Activated B cell treated with CpG ODN at 0.5 μM for 24 hours (primary cell): ENCODE measurements around the gene CMIP. TPM values are rescaled to one million over a fixed set of nuclear protein-coding genes. Genes with fewer than 3 reads are reported as not detected.

Experiments
- ATAC-seq: fragments of 200-7000 bp; cut with Tn5 transposase; one replicate; pipeline ENCODE4 v1.10.0; 2021; ENCODE audit warnings: low read depth, mild to moderate bottlenecking, moderate library complexity
- CTCF ChIA-PET: fragments of 350-600 bp; sonication (Branson Sonifier 250); formaldehyde crosslinking; loops from one replicate; lab custom pipeline; 2021; ENCODE audit warnings: antibody characterized with exemption; lab: Charles Lee
- POLR2A ChIA-PET: fragments of 350-600 bp; sonication (Branson Sonifier 250); formaldehyde crosslinking; loops from one replicate; lab custom pipeline; 2021; ENCODE audit warnings: antibody characterized with exemption; lab: Charles Lee
- DNase-seq: peaks from one replicate; pipeline ENCODE4 v3.0.0; 2022
- H3K27ac Mint-ChIP-seq: one replicate; pipeline ENCODE4 v1.8.0; 2020; ENCODE audit warnings: mixed read lengths
- H3K27me3 Mint-ChIP-seq: one replicate; pipeline ENCODE4 v1.8.0; 2021; ENCODE audit warnings: mixed read lengths
- H3K36me3 Mint-ChIP-seq: one replicate; pipeline ENCODE4 v1.8.0; 2021; ENCODE audit warnings: low read depth, mixed read lengths
- H3K4me1 Mint-ChIP-seq: one replicate; pipeline ENCODE4 v1.8.0; 2021; ENCODE audit warnings: mixed read lengths
- H3K4me3 Mint-ChIP-seq: one replicate; pipeline ENCODE4 v1.8.0; 2020; ENCODE audit warnings: mild to moderate bottlenecking, mixed read lengths
- H3K9me3 Mint-ChIP-seq: one replicate; pipeline ENCODE4 v1.8.0; 2020; ENCODE audit warnings: mixed read lengths
- CTCF ChIP-seq: fragments of 200-600 bp; IDR thresholded peaks from one replicate; pipeline ENCODE4 v1.8.0; 2022; ENCODE audit warnings: antibody characterized with exemption, mild to moderate bottlenecking
- intact Hi-C: fragments of 100-400 bp; cut with micrococcal nuclease; formaldehyde crosslinking; loops from one replicate; pipeline ENCODE4 v1.15.1; 2024
- total RNA-seq: library from RNA; stranded (reverse); gene quantifications from 2 replicates; pipeline ENCODE4 v1.2.3, GENCODE V29; 2022

Gene CMIP
- total RNA-seq, 1 donor from 2014 or later = 76.3 TPM

GRCh38 chr16:81633680-81634379 is 189.2 kb downstream of the CMIP start:
- ChIA-PET POLR2A (interaction anchor here (0.7 kb wide), 1 partner anchor 96 kb away, joined by 3 read pairs; no protein-coding TSS in a partner anchor), CTCF (no interaction called here)
- no peak for ATAC-seq
- H3K36me3 Mint-ChIP-seq = peaks cover 9% of the 10 kb centered on the region
- H3K4me3 Mint-ChIP-seq = no peak overlapping the region
- no peak for DNase-seq
- H3K27me3 Mint-ChIP-seq = no peaks in the 10 kb centered on the region
- intact Hi-C loops = no loop called here
- TF ChIP-seq CTCF = no peak
- H3K4me1 Mint-ChIP-seq = peaks cover 23% of the 10 kb centered on the region
- H3K9me3 Mint-ChIP-seq = no peaks in the 10 kb centered on the region
- H3K27ac Mint-ChIP-seq = no peak overlapping the region

GRCh38 chr16:81634380-81635062 is 189.9 kb downstream of the CMIP start:
- no peak for TF ChIP-seq CTCF
- Mint-ChIP-seq H3K27me3 (no peaks in the 10 kb centered on the region), H3K27ac (no peak overlapping the region), H3K4me1 (peaks cover 21% of the 10 kb centered on the region), H3K4me3 (no peak overlapping the region), H3K9me3 (no peaks in the 10 kb centered on the region), H3K36me3 (peaks cover 5% of the 10 kb centered on the region)
- ChIA-PET CTCF (no interaction called here), POLR2A (interaction anchor here (0.7 kb wide), 1 partner anchor 95 kb away, joined by 3 read pairs; no protein-coding TSS in a partner anchor)
- ATAC-seq = no peak
- intact Hi-C loops = no loop called here
- no peak for DNase-seq

GRCh38 chr16:81635063-81635937 is 190.7 kb downstream of the CMIP start:
- Mint-ChIP-seq H3K27ac (no peak overlapping the region), H3K4me3 (no peak overlapping the region), H3K27me3 (no peaks in the 10 kb centered on the region), H3K9me3 (no peaks in the 10 kb centered on the region), H3K36me3 (peaks cover 5% of the 10 kb centered on the region), H3K4me1 (peaks cover 21% of the 10 kb centered on the region)
- ChIA-PET CTCF (no interaction called here), POLR2A (interaction anchor here (0.7 kb wide), 1 partner anchor 165 kb away, joined by 3 read pairs; no protein-coding TSS in a partner anchor)
- no peak for TF ChIP-seq CTCF
- no peak for ATAC-seq
- intact Hi-C loops = no loop called here
- no peak for DNase-seq

- Mint-ChIP-seq H3K27me3 (no peaks in the 10 kb centered on the region), H3K9me3 (no peaks in the 10 kb centered on the region), H3K4me1 (peaks cover 21% of the 10 kb centered on the region), H3K36me3 (peaks cover 8% of the 10 kb centered on the region), H3K4me3 (no peak overlapping the region), H3K27ac (no peak overlapping the region)
- DNase-seq (no peak), ATAC-seq (no peak)
- TF ChIP-seq CTCF = no peak
- intact Hi-C loops = no loop called here
- POLR2A ChIA-PET = no interaction called here
- CTCF ChIA-PET = no interaction called here
These were observed 191.8 kb downstream of the CMIP start for GRCh38 chr16:81636298-81636993.
